ENCODE measurements around the gene XRCC1. TPM values are rescaled to one million over a fixed set of nuclear protein-coding genes. Genes with fewer than 3 reads are reported as not detected.
"Not testable (repeated sequence)": the region's sequence is repeated elsewhere in the genome, so short reads cannot be mapped to it uniquely, and the experiment has no call there.

Gene XRCC1
- total RNA-seq, 2 donors from 2014 or later = 19.7 to 31.0 TPM

GRCh38 chr19:43524922-43525835, 50.1 kb downstream of the XRCC1 start:
- intact Hi-C loops (cut with DNase I) = no loop called here
- no peaks in the 10 kb centered on the region for H3K9me3 ChIP-seq
- 18 to 28% methylated on average over 12 of the region's 12 CpGs for WGBS, 2 donors
- TF ChIP-seq POLR2A (IDR thresholded peaks at IDR 0.05) = peak in 1 of 3 donors; percentile 41
- no peak for TF ChIP-seq CTCF (IDR thresholded peaks at IDR 0.05)
- H3K36me3 ChIP-seq (replicated peaks in 1 of 2; ENCODE audit: insufficient read depth in 1 of 2, low read depth in 2 of 2) = no peaks in the 10 kb centered on the region
- peak; percentile 34 for ATAC-seq
- peak; percentile 42 to 72 (median 68) for DNase-seq
- H3K27me3 ChIP-seq = no peaks in the 10 kb centered on the region
- H3K27ac ChIP-seq = peak overlapping the region in 3 of 4 donors; percentile 62 to 83 (median 81)
- H3K4me3 ChIP-seq = no peak overlapping the region
- peaks cover 21% of the 10 kb centered on the region for H3K4me1 ChIP-seq

GRCh38 chr19:43523696-43524095, 51.6 kb downstream of the XRCC1 start:
- H3K4me3 ChIP-seq; DNase-seq; ATAC-seq; H3K27me3 ChIP-seq; H3K27ac ChIP-seq; intact Hi-C loops (cut with DNase I); H3K36me3 ChIP-seq (replicated peaks in 1 of 2; ENCODE audit: insufficient read depth in 1 of 2, low read depth in 2 of 2); H3K9me3 ChIP-seq: not testable (repeated sequence)
- WGBS, 2 donors = 94 to 98% methylated on average over 8 of the region's 8 CpGs
- peaks cover 21% of the 10 kb centered on the region for H3K4me1 ChIP-seq

- peaks cover 20% of the 10 kb centered on the region for H3K4me1 ChIP-seq
- no peak overlapping the region for H3K27ac ChIP-seq
- intact Hi-C loops (cut with DNase I) = no loop called here
- no peaks in the 10 kb centered on the region for H3K9me3 ChIP-seq
- WGBS, 2 donors = 75 to 84% methylated on average over 5 of the region's 5 CpGs
- no peak overlapping the region for H3K4me3 ChIP-seq
- H3K36me3 ChIP-seq (replicated peaks in 1 of 2; ENCODE audit: insufficient read depth in 1 of 2, low read depth in 2 of 2) = no peaks in the 10 kb centered on the region
- no peaks in the 10 kb centered on the region for H3K27me3 ChIP-seq
- ATAC-seq (no peak), DNase-seq (no peak)
- no peak for TF ChIP-seq CTCF (IDR thresholded peaks at IDR 0.05)
- TF ChIP-seq POLR2A (IDR thresholded peaks at IDR 0.05) = no peak
Observed at GRCh38 chr19:43522929-43523328, 52.4 kb downstream of the XRCC1 start.

- H3K4me1 ChIP-seq = peaks cover 1% of the 10 kb centered on the region
- TF ChIP-seq CTCF (IDR thresholded peaks at IDR 0.05) (peak; percentile 73 to 90 (median 86)), POLR2A (IDR thresholded peaks at IDR 0.05) (no peak)
- no peak overlapping the region for H3K4me3 ChIP-seq
- intact Hi-C loops (cut with DNase I) = loop anchor here (2.0 kb wide), 1 partner anchor 73 kb away; no protein-coding TSS in a partner anchor
- ATAC-seq (peak; percentile 77), DNase-seq (peak; percentile 81 to 86 (median 82))
- no peaks in the 10 kb centered on the region for H3K27me3 ChIP-seq
- WGBS, 2 donors = 42 to 45% methylated on average over 10 of the region's 10 CpGs
- no peaks in the 10 kb centered on the region for H3K9me3 ChIP-seq
- H3K36me3 ChIP-seq (replicated peaks in 1 of 2; ENCODE audit: insufficient read depth in 1 of 2, low read depth in 2 of 2) = no peaks in the 10 kb centered on the region
- H3K27ac ChIP-seq = no peak overlapping the region
Observed at GRCh38 chr19:43519436-43520088, 55.8 kb downstream of the XRCC1 start.

- intact Hi-C loops (cut with DNase I) = loop anchor here (2.0 kb wide), 1 partner anchor 71 kb away; no protein-coding TSS in a partner anchor
- H3K27me3 ChIP-seq = no peaks in the 10 kb centered on the region
- H3K9me3 ChIP-seq = no peaks in the 10 kb centered on the region
- H3K4me3 ChIP-seq = no peak overlapping the region
- DNase-seq = no peak
- 90 to 93% methylated on average over 3 to 4 of the region's 4 CpGs for WGBS, 2 donors
- TF ChIP-seq POLR2A (IDR thresholded peaks at IDR 0.05) (no peak), CTCF (IDR thresholded peaks at IDR 0.05) (no peak)
- H3K27ac ChIP-seq = no peak overlapping the region
- no peaks in the 10 kb centered on the region for H3K4me1 ChIP-seq
- no peak for ATAC-seq
- H3K36me3 ChIP-seq (replicated peaks in 1 of 2; ENCODE audit: insufficient read depth in 1 of 2, low read depth in 2 of 2) = no peaks in the 10 kb centered on the region
Observed at GRCh38 chr19:43518051-43518450, 57.3 kb downstream of the XRCC1 start.

- H3K36me3 ChIP-seq (replicated peaks in 1 of 2; ENCODE audit: insufficient read depth in 1 of 2, low read depth in 2 of 2); ATAC-seq: not testable (repeated sequence)
Observed at GRCh38 chr19:43512399-43512798, 62.9 kb downstream of the XRCC1 start.

More at GRCh38 chr19:43512399-43512798, 62.9 kb downstream of the XRCC1 start:
- H3K4me1 ChIP-seq; H3K27me3 ChIP-seq; DNase-seq; H3K4me3 ChIP-seq; H3K9me3 ChIP-seq; H3K27ac ChIP-seq; intact Hi-C loops (cut with DNase I): not testable (repeated sequence)

All from body of pancreas (tissue), 4 donors.